ENCODE measurements around the gene PRRC2B.

- no peak for TF ChIP-seq EP300 (IDR thresholded peaks at IDR 0.05)
- peak in 1 of 3 donors; percentile 27 for TF ChIP-seq CTCF (IDR thresholded peaks at IDR 0.05)
Measured at GRCh38 chr9:131366761-131367401, 27.0 kb upstream of the PRRC2B start.

All from ovary (tissue), 3 donors.